ENCODE measurements around the gene ISG20.

ISG20 gene

DNA sequence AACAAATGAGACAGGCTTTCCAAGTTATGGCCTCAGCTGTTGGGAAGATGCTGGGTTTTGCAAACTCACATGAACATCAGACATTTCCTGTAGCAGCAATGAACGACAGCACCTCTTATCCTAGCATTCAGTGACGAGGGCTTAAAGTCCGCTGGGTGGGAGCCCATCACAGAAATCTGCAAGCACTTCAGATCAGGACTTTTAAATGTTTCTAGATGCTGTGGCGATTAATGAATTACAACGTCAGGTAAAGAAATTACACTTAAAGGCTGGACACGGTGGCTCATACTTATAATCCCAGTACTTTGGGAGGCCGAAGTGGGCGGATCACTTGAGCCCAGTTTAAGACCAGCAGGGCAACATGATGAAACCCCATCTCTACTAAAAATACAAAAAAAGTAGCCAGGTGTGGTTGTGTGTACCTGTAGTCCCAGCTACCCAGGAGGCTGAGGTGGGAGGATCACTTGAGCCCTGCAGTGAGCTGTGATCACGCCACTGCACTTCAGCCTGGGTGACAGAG, 13.8 kb upstream of the ISG20 start:
- no peak overlapping the region for H3K4me3 ChIP-seq (ENCODE audit: low read depth, low read length)
- H3K9me3 ChIP-seq, result no peaks in the 10 kb centered on the region
- TF ChIP-seq, protein P1, sequence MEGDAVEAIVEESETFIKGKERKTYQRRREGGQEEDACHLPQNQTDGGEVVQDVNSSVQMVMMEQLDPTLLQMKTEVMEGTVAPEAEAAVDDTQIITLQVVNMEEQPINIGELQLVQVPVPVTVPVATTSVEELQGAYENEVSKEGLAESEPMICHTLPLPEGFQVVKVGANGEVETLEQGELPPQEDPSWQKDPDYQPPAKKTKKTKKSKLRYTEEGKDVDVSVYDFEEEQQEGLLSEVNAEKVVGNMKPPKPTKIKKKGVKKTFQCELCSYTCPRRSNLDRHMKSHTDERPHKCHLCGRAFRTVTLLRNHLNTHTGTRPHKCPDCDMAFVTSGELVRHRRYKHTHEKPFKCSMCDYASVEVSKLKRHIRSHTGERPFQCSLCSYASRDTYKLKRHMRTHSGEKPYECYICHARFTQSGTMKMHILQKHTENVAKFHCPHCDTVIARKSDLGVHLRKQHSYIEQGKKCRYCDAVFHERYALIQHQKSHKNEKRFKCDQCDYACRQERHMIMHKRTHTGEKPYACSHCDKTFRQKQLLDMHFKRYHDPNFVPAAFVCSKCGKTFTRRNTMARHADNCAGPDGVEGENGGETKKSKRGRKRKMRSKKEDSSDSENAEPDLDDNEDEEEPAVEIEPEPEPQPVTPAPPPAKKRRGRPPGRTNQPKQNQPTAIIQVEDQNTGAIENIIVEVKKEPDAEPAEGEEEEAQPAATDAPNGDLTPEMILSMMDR (IDR thresholded peaks at IDR 0.05; ENCODE audit: low read depth, low read length), result no peak
- no peak for DNase-seq
- no peaks in the 10 kb centered on the region for H3K27me3 ChIP-seq
- peaks cover 8% of the 10 kb centered on the region for H3K4me1 ChIP-seq
- H3K36me3 ChIP-seq, result peaks cover 63% of the 10 kb centered on the region

DNA sequence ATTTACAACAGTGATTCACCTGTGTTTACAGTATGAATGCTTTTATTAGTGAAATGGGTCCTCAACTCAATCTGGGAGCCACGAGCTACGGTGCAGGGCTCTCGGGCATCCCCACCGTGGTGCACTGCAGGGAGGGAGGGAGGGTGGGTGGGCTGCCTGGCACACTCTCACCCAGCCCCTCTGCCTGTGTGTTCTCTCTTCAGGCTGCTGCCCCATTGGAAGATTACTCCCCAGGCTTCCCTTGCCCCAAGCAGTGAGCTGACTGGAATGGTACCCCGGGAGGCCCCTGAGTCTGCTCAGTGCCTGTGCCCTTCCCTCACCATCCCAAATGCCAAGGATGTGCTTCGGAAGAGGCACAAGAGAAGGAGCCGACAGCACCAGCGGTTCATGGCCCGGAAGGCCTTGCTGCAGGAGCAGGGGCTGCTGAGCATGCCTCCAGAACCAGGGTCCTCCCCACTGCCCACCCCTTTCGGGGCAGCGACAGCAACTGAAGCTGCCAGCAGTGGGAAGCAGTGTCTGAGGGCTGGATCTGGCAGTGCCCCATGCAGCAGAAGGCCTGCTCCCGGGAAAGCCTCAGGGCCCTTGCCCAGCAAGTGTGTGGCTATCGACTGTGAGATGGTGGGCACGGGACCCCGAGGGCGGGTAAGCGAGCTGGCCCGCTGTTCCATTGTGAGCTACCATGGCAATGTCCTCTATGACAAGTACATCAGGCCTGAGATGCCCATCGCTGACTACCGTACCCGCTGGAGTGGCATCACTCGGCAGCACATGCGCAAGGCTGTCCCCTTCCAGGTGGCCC, 12.7 kb upstream of the ISG20 start:
- H3K9me3 ChIP-seq, result no peaks in the 10 kb centered on the region
- no peaks in the 10 kb centered on the region for H3K27me3 ChIP-seq
- TF ChIP-seq, protein P1 (IDR thresholded peaks at IDR 0.05; ENCODE audit: low read depth, low read length), result no peak
- peaks cover 8% of the 10 kb centered on the region for H3K4me1 ChIP-seq
- H3K4me3 ChIP-seq (ENCODE audit: low read depth, low read length), result no peak overlapping the region
- H3K36me3 ChIP-seq, result peaks cover 74% of the 10 kb centered on the region
- no peak for DNase-seq

DNA sequence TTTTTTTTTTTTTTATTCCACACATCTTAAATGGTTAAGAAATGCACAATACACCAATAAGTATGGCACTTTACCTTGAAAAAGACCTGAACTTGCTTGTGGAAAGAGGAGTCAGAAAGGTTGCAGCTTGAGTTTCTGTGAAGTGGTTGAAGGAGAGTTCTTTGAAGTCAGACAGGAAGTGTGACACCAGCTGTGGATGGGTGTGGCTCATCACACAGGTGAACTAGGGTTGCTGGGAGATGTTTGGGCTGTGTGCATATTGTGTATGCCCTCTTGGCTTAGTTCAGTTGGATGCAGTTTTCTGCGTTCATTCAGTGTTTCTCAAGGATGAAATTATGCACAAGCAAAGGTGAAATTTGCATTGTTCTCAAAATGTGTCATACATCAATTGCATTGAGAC, 11.4 kb upstream of the ISG20 start:
- H3K36me3 ChIP-seq, result peaks cover 85% of the 10 kb centered on the region
- H3K9me3 ChIP-seq, result no peaks in the 10 kb centered on the region
- TF ChIP-seq, protein P1 (IDR thresholded peaks at IDR 0.05; ENCODE audit: low read depth, low read length), result no peak
- H3K4me1 ChIP-seq, result peaks cover 8% of the 10 kb centered on the region
- no peak for DNase-seq
- no peaks in the 10 kb centered on the region for H3K27me3 ChIP-seq
- no peak overlapping the region for H3K4me3 ChIP-seq (ENCODE audit: low read depth, low read length)

DNA sequence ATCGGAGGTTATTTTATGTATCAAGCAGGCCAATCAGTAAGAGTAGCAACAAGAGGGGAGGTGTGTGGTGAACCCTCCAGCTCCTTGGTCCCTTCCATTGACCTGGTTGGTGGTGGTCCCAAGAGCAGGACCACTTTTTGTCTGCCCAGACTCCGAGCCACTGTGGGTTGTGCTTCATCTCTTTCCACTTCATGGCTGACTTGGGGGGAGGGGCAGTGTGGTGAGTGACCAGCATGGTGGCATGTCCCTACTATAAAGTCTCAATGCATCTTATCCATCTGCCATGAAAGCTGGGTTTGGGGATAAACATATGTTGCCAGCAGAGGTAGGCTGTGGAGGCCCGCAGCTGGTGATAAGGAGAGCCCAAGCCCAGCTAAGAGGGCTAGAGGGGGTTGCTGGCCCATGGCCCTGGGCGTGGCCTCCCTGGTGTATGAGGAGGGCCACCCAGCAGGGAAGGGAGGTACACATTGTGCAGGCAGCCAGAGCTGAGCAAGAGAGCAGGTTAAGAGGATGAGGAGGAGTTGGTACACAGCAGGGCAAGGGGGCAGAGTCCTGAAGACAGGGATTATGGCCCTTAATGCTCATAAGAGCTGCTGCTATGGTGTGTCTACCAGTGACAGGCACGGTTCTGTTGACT, 10.7 kb upstream of the ISG20 start:
- DNase-seq, result no peak
- Histone ChIP-seq H3K9me3 (no peaks in the 10 kb centered on the region), H3K27me3 (no peaks in the 10 kb centered on the region), H3K4me1 (peaks cover 5% of the 10 kb centered on the region), H3K36me3 (peaks cover 89% of the 10 kb centered on the region), H3K4me3 (ENCODE audit: low read depth, low read length) (no peak overlapping the region)
- TF ChIP-seq, protein P1 (IDR thresholded peaks at IDR 0.05; ENCODE audit: low read depth, low read length), result no peak

DNA sequence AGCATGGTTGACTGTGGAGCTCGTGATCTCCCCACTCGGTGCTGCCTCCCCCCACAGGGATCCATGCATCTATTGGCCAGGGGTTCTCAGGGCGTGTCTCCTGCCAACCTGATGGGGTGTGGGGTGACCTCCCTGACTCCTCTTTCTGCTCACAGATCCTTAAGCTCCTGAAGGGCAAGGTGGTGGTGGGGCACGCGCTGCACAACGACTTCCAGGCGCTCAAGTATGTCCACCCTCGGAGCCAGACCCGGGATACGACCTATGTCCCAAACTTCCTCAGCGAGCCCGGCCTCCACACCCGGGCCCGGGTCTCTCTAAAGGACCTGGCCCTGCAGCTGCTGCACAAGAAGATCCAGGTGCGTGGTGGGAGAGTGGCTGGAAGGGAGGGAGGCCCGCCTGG, 9.7 kb upstream of the ISG20 start:
- TF ChIP-seq, protein P1 (IDR thresholded peaks at IDR 0.05; ENCODE audit: low read depth, low read length), result no peak
- H3K4me3 ChIP-seq (ENCODE audit: low read depth, low read length), result no peak overlapping the region
- H3K9me3 ChIP-seq, result no peaks in the 10 kb centered on the region
- no peaks in the 10 kb centered on the region for H3K27me3 ChIP-seq
- no peak for DNase-seq
- H3K36me3 ChIP-seq, result peaks cover 82% of the 10 kb centered on the region
- H3K4me1 ChIP-seq, result no peaks in the 10 kb centered on the region

Measured in BE2C (cell line).